Endothelial cell of umbilical vein (primary cell): ENCODE data around the gene STAG1. TPM values are rescaled to one million over a fixed set of nuclear protein-coding genes. Genes with fewer than 3 reads are reported as not detected.

Experiments used
- BruUV-seq: library from RNA; stranded (reverse); fragments of 400-500 nt; replicated peaks from 2 replicates; lab custom pipeline; 2021; lab: Mats Ljungman, UMichigan
- CTCF ChIA-PET: fragments of 300-600, 350-600 bp; sonication (Branson Sonifier 250); formaldehyde crosslinking; loops from one replicate; lab custom pipeline; 2021; ENCODE audit warnings: antibody characterized with exemption, inconsistent platforms; lab: Charles Lee
- POLR2A ChIA-PET: fragments of 300-600, 350-600 bp; sonication (Branson Sonifier 250); formaldehyde crosslinking; loops from one replicate; lab custom pipeline; 2021; ENCODE audit warnings: antibody characterized with exemption, inconsistent platforms; lab: Charles Lee
- DNase-seq: peaks from one replicate; pipeline ENCODE4 v3.0.0-alpha.2; 2011; ENCODE audit warnings: low read depth, low spot score
- FAIRE-seq: peaks from 2 replicates; lab custom pipeline; 2011; peaks lifted over from hg19 to GRCh38; lab: Jason Lieb, UNC
- H2AFZ ChIP-seq: 2 replicates; pipeline ENCODE4 v1.6.0; 2012; ENCODE audit warnings: low read depth, low read length, control low read depth, inconsistent platforms
- H3K27ac ChIP-seq: 2 replicates; pipeline ENCODE4 v1.5.1; 2011; ENCODE audit warnings: low read depth, mild to moderate bottlenecking, control low read depth, low read length, moderate library complexity; ENCODE audit not compliant: insufficient read depth
- H3K27me3 ChIP-seq, 2 experiments: 2 replicates each; pipeline versions ENCODE4 v1.6.0 to v1.6.1; 2011; ENCODE audit warnings: low read length in 2 of 2, mixed read lengths in 1 of 2; ENCODE audit not compliant: control insufficient read depth in 2 of 2, insufficient read depth in 2 of 2
- H3K36me3 ChIP-seq, 2 experiments: 2 replicates in 1 of 2; 3 replicates in 1 of 2; pipeline ENCODE4 v1.5.1; 2011; ENCODE audit warnings: low read length in 2 of 2, mild to moderate bottlenecking in 1 of 2, moderate library complexity in 1 of 2; ENCODE audit not compliant: control insufficient read depth in 2 of 2, insufficient read depth in 2 of 2; ENCODE audit errors: extremely low read depth in 1 of 2
- H3K4me1 ChIP-seq: 3 replicates; pipeline ENCODE4 v1.5.1; 2011; ENCODE audit warnings: mild to moderate bottlenecking, low read length; ENCODE audit not compliant: control insufficient read depth, insufficient read depth; ENCODE audit errors: extremely low read depth
- H3K4me2 ChIP-seq: 2 replicates; pipeline ENCODE4 v1.6.1; 2011; ENCODE audit warnings: low read length, control low read depth, mixed read lengths; ENCODE audit not compliant: insufficient read depth
- H3K4me3 ChIP-seq, 3 experiments: fragments of 200-600 bp in 1 of 3; sonication (generic), shearing (Covaris generic) in 1 of 3; replicated peaks in 1 of 3; 2 replicates each; pipeline ENCODE4 v1.5.1; 2011 to 2016; ENCODE audit warnings: control low read depth in 3 of 3, low read length in 3 of 3, mild to moderate bottlenecking in 2 of 3, inconsistent platforms in 1 of 3, low read depth in 1 of 3, moderate library complexity in 1 of 3; ENCODE audit not compliant: insufficient read depth in 1 of 3
- H3K79me2 ChIP-seq: 2 replicates; pipeline ENCODE4 v1.6.0; 2012; ENCODE audit warnings: low read length, inconsistent platforms; ENCODE audit not compliant: control insufficient read depth, insufficient read depth
- H3K9ac ChIP-seq: replicated peaks from 2 replicates; pipeline ENCODE3; 2011; ENCODE audit warnings: low read length, control low read depth; ENCODE audit not compliant: insufficient read depth; ENCODE audit errors: extremely low read depth
- H3K9me1 ChIP-seq: replicated peaks from 3 replicates; pipeline ENCODE4 v1.6.0; 2011; ENCODE audit warnings: mild to moderate bottlenecking, low read length; ENCODE audit not compliant: control insufficient read depth, insufficient read depth; ENCODE audit errors: extremely low read depth
- H3K9me3 ChIP-seq: replicated peaks from 2 replicates; pipeline ENCODE4 v1.5.1; 2012; ENCODE audit warnings: low read length, inconsistent platforms; ENCODE audit not compliant: control insufficient read depth, insufficient read depth
- H4K20me1 ChIP-seq: replicated peaks from 2 replicates; pipeline ENCODE3; 2011; ENCODE audit warnings: mild to moderate bottlenecking, low read length; ENCODE audit not compliant: control insufficient read depth, insufficient read depth; ENCODE audit errors: extremely low read depth
- EZH2 ChIP-seq: IDR thresholded peaks from 2 replicates; pipeline ENCODE4 v1.6.1; 2012; ENCODE audit warnings: borderline replicate concordance, low read depth, mild to moderate bottlenecking, moderate library complexity, low read length, inconsistent platforms; ENCODE audit not compliant: severe bottlenecking
- GATA2 ChIP-seq: IDR thresholded peaks from 2 replicates; pipeline ENCODE4 v1.7.0; 2011; ENCODE audit warnings: low read depth, mild to moderate bottlenecking, moderate library complexity, mixed read lengths, low read length; ENCODE audit not compliant: insufficient read length, insufficient read depth
- MYC ChIP-seq: IDR thresholded peaks from one replicate; pipeline ENCODE4 v1.6.1; 2011; ENCODE audit warnings: mild to moderate bottlenecking, low read depth, low read length
- dilution Hi-C: fragments of 300-500 bp; cut with MboI; formaldehyde crosslinking; loops from one replicate; pipeline ENCODE4 v1.15.0; 2019; ENCODE audit warnings: low sequenced_read_pairs; ENCODE audit not compliant: extremely low pct_ligation_motif_present
- intact Hi-C: fragments of 100-400 bp; cut with micrococcal nuclease; formaldehyde crosslinking; loops from one replicate; pipeline ENCODE4 v1.10.0; 2022
- polyA plus RNA-seq, 4 experiments: library from polyadenylated mRNA; depleted of rRNA in 3 of 4; stranded (reverse) in 3 of 4; unstranded in 1 of 4; fragments of >200 nt; gene quantifications; 2 replicates each; pipeline versions ENCODE4 v1.2.1 to v1.2.3, GENCODE V29; 2011 to 2012; ENCODE audit warnings: missing spikeins in 1 of 4
- total RNA-seq: library from RNA; stranded (reverse); gene quantifications from 2 replicates; pipeline ENCODE4 v1.2.3, GENCODE V29; 2021
- TF ChIP-seq, protein P1 (sequence below), 2 donors: IDR thresholded peaks; 1 replicate in 1 of 2; 2 replicates in 1 of 2; pipeline ENCODE4 v1.5.1; 2011; ENCODE audit warnings: low read length in 2 of 2, mild to moderate bottlenecking in 2 of 2, moderate library complexity in 2 of 2, control low read depth in 1 of 2, inconsistent platforms in 1 of 2, low read depth in 1 of 2; ENCODE audit not compliant: insufficient read depth in 1 of 2; ENCODE audit errors: extremely low read depth in 1 of 2

Gene STAG1
- total and polyA plus RNA-seq, 2 donors (not counting 3 experiments of a cell fraction or from before 2014, with no cell fraction given), result 7.4 to 42.1 TPM

DNA sequence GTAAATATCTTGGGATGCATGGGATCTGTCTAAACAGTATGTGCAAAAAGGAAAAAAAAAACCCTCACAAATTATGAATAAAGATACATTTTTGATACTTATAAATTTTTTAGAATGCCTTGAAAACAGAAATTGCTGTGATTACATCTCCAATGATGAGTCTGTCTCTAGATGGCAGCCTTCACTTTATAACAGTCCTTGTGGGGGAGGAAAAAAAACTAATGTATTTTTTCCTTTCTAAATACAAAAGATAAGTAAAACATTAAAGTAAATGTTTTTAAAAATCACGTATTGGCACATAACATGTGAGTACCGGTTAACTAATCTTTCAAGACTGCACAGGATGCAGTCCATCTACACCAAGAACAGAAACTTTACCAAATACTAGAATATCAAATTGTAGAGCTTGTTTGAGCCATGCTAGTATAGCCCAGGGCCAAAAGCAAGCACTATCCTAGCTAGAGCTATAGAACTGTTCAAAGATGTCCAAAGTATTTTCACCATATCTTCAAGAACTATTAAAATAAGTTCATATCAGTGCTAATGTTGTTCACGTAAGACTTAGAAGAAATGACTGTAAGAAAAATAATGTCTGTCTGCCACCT is 206.4 kb downstream of the STAG1 start:
- Histone ChIP-seq H3K9me3 (no peaks in the 10 kb centered on the region), H3K9me1 (no peaks in the 10 kb centered on the region), H4K20me1 (no peaks in the 10 kb centered on the region), H2AFZ (no peak overlapping the region), H3K36me3 (no peaks in the 10 kb centered on the region), H3K4me2 (no peak overlapping the region), H3K4me3 (no peak overlapping the region), H3K79me2 (no peaks in the 10 kb centered on the region), H3K4me1 (peaks cover 26% of the 10 kb centered on the region), H3K27ac (no peak overlapping the region), H3K27me3 (no peaks in the 10 kb centered on the region), H3K9ac (no peak overlapping the region)
- FAIRE-seq (no peak), DNase-seq (peak; percentile 40)
- ChIA-PET POLR2A (interaction anchor here (2.7 kb wide), 1 partner anchor 207 kb away, joined by 8 read pairs; the partner anchor contains the start of gene STAG1), CTCF (interaction anchor here (0.6 to 6.4 kb wide), 15 partner anchors 9 to 468 kb away, joined by 3 to 164 read pairs (median 4); partner anchors contain the start of genes NCK1 and STAG1)
- intact Hi-C loops (loop anchor here (1.0 to 10.0 kb wide), 3 partner anchors 207 to 471 kb away; partner anchors contain the start of gene STAG1), dilution Hi-C loops (no loop called here)
- TF ChIP-seq, protein P1, sequence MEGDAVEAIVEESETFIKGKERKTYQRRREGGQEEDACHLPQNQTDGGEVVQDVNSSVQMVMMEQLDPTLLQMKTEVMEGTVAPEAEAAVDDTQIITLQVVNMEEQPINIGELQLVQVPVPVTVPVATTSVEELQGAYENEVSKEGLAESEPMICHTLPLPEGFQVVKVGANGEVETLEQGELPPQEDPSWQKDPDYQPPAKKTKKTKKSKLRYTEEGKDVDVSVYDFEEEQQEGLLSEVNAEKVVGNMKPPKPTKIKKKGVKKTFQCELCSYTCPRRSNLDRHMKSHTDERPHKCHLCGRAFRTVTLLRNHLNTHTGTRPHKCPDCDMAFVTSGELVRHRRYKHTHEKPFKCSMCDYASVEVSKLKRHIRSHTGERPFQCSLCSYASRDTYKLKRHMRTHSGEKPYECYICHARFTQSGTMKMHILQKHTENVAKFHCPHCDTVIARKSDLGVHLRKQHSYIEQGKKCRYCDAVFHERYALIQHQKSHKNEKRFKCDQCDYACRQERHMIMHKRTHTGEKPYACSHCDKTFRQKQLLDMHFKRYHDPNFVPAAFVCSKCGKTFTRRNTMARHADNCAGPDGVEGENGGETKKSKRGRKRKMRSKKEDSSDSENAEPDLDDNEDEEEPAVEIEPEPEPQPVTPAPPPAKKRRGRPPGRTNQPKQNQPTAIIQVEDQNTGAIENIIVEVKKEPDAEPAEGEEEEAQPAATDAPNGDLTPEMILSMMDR (IDR thresholded peaks at IDR 0.05; ENCODE audit: extremely low read depth in 1 of 2, insufficient read depth in 1 of 2, low read depth in 1 of 2, low read length in 2 of 2), result no peak
- no TSS peak for BruUV-seq

DNA sequence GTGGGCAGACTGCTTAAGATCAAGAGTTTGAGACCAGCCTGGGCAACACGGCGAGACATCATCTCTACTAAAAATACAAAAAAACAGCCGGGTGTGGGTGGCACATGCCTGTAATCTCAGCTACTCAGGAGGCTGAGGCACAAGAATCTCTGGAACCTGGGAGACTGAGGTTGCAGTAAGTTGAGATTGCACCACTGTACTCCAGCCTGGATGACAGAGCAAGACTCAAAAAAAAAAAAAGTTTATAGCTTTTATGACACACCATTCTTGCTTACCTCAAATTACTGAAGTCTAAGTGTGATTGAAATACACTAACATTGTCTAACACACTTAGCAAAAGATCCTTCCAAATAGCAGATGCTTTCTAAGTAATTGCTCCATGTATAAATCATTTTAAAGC is 207.6 kb downstream of the STAG1 start:
- H3K4me1 ChIP-seq, result peaks cover 26% of the 10 kb centered on the region
- dilution Hi-C loops (no loop called here), intact Hi-C loops (loop anchor here (10.0 kb wide), 2 partner anchors 470 kb away; no protein-coding TSS in a partner anchor)
- H3K36me3 ChIP-seq, result no peaks in the 10 kb centered on the region
- POLR2A ChIA-PET, result no interaction called here
- FAIRE-seq, result no peak
- no peak overlapping the region for H3K4me2 ChIP-seq
- no peak for DNase-seq
- no peak overlapping the region for H2AFZ ChIP-seq
- no peak overlapping the region for H3K9ac ChIP-seq
- no peak for TF ChIP-seq GATA2
- TF ChIP-seq EZH2, result no peak
- no peak for TF ChIP-seq MYC
- TF ChIP-seq, protein P1 (IDR thresholded peaks at IDR 0.05; ENCODE audit: extremely low read depth in 1 of 2, insufficient read depth in 1 of 2, low read depth in 1 of 2, low read length in 2 of 2), result no peak
- H3K79me2 ChIP-seq, result no peaks in the 10 kb centered on the region
- H3K4me3 ChIP-seq, result no peak overlapping the region
- no peaks in the 10 kb centered on the region for H3K27me3 ChIP-seq
- H3K9me3 ChIP-seq, result no peaks in the 10 kb centered on the region
- H3K9me1 ChIP-seq, result no peaks in the 10 kb centered on the region
- H4K20me1 ChIP-seq, result no peaks in the 10 kb centered on the region
- CTCF ChIA-PET, result interaction anchor here (0.6 to 6.4 kb wide), 6 partner anchors 42 to 469 kb away, joined by 3 to 164 read pairs (median 9); partner anchors contain the start of genes NCK1 and STAG1
- H3K27ac ChIP-seq, result no peak overlapping the region
- BruUV-seq, result no TSS peak
